ENCODE data around the gene PRKD2.
"Not testable (repeated sequence)": the region's sequence is repeated elsewhere in the genome, so short reads cannot be mapped to it uniquely, and the experiment has no call there.

PRKD2 gene

DNA sequence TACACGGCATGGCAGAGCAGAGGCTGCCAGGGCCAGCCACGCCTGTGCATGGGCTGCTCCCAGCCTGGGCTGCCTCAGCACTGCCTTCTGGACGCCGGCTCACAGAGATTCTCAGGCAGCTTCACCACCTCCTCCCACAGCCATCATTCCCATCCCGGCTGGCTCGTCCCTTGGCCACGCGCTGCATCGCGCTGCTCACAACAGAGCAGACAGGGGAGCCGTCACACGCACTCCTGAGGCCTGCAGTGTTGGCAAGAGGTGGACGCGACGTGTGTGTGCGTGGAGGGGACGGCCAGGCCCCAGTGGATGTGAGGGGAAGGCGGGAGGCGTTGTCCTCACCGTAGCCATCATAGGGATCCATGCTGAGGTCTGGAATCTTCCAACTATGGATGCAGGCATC lies 7.6 kb upstream of the PRKD2 start:
- DNase-seq (ENCODE audit: low spot score): no peak

DNA sequence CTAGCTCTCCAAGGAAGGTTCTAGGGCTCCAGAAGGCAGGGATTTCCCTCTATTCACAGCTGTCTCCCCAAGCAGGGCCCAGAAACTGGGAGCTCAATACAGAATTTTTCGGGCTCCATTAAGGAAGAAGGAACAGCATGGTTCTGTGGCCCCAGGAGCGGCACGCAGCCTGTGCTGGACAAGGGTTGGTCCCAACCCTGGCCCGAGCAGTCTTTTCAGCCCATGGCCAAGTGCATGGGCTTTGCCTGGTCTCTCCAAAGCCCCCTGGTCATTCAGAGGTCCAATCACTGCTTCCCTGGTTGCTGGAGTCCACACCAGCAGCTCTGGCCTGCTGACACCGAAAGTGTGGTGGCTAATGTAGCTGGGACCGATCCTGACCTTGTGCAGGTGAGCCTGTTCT lies 6.6 kb upstream of the PRKD2 start:
- DNase-seq (ENCODE audit: low spot score): no peak

DNA sequence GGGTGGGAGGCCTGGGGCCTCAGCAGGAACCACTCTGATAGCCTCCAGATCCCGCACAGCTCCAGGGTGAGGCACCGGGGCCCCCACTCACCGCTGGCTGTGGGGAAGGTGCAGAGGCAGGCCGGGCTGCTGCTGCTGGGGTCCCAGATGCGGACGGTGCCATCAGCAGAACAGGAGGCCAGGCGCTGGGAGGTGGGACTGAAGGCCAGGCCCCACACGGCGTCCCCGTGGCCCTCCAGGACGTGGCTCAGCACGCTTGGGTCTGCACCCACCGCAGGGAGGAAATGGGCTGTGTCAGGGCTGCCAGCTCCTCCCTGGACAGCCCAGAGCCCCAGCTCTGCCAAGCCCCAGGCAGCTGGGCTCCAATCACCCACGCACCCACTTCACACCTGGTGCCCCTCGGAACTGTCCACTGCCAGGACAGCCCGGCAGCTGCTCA lies 6.1 kb upstream of the PRKD2 start:
- no peak for DNase-seq (ENCODE audit: low spot score)

DNA sequence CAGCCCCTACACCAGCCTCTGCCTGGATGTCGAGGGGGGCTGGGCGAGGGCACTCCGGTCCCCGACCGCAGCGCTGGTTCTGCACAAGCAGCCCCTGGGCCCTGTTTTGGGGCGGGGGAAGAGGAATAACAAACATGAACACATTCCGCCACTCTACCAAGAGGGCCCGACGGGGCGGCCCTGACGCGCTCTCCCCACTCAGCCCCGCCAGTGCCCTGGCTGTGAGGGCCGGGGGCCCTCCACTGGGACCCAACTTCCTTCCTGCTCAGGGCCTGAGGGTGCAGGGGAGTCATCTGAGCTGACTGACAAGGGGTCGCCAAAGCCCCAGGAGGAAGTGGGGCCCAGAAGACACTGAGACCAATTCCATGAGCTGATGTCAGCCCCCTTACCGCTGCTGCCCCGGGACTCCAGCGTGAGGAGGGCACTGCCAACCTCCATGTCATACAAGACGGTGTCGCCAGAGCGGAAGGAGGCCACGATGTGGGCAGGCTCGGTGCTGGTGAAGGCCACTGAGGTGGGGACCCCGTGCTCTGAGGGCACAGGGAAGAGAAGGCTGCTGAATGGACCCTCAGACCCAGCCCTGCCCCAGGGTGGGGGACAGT lies 5.6 kb upstream of the PRKD2 start:
- DNase-seq (ENCODE audit: low spot score): no peak

DNA sequence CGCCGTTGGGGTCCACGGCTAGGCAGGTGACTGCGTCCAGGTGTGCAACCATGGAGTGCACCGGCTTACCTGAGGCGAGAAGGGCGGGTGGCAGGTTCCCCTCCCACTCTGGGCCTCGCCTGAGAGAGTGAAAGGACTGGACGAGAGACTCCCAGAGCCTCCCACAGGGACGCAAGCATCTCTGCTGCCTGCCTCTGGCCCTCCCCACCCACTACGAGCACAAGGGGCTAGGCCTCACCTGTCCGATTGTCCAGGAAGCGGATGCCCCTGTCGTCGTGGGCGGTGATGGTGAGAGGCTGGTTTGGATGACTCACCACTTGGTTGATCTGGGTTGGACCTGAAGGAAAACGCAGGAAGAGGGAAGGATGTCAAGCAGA lies 5.1 kb upstream of the PRKD2 start:
- no peak for DNase-seq (ENCODE audit: low spot score)

DNA sequence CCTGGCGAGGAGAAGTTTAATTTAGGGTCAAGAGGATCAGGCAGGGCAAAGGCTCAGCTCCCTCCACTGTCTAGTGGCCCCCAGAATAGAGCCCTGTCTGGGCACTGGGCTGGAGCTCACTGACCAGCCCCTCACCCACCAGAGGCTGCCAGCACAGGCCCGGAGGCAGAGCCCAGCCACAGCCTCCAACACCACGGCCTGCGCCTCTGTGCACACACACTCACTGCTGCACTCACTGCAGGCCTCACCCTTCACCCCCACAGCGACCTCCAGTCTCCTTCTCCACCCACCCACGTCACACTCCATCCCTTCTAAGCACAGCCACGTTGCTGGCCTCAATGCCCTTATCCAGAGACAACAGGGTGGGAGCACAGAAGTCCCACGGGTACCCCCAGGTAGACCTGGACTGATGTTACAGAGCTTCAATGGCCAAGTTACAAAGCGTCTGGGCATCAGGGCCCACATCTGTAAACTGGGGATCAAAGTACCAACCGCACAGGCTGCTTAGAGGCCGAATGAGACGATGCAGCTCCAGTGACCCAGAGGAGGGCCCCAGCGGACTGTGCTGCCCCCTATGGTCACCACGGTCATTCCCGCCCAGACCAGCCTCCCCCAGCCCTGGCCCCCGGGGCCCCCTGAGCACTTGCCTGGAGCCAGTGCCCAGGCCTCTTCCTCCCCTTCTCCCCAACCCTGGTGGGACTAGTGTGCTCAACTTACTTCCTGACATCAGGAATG lies 4.5 kb upstream of the PRKD2 start:
- no peak for DNase-seq (ENCODE audit: low spot score)

DNA sequence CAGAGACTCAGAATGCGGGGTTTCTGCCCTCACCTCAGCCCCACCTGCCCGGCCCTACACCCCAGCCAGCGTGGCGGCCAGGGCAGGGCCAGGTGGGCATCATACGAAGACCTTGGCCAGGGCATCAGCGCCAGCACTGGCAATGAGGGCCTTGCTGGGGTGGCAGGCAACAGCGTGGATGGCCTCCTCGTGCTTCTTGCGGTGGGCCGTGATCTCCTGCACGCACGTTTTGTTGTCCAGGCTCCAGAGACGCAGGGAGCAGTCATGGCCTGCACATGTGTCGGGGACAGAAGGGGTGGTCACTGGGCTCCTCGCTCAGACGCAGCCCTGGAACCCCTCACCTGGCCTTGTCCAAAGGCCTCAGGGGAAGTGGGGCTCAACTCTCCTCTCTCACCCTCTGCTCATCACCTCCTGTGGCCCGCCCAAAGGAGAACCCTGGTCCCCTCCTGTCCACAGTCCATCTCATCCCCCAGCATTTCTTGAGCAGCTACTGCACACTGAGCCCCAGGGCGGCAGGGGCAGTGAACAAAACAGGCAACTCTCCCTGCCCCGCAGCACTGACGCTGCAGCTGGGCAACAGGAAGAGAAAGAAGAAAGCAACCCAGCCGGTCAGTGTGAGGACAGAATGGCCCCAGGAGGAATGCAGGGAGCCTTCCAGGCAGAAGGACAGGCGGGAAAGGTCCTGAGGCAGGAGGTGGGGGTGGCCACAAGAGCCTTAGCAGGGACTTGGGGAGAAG lies 3.8 kb upstream of the PRKD2 start:
- no peak for DNase-seq (ENCODE audit: low spot score)

DNA sequence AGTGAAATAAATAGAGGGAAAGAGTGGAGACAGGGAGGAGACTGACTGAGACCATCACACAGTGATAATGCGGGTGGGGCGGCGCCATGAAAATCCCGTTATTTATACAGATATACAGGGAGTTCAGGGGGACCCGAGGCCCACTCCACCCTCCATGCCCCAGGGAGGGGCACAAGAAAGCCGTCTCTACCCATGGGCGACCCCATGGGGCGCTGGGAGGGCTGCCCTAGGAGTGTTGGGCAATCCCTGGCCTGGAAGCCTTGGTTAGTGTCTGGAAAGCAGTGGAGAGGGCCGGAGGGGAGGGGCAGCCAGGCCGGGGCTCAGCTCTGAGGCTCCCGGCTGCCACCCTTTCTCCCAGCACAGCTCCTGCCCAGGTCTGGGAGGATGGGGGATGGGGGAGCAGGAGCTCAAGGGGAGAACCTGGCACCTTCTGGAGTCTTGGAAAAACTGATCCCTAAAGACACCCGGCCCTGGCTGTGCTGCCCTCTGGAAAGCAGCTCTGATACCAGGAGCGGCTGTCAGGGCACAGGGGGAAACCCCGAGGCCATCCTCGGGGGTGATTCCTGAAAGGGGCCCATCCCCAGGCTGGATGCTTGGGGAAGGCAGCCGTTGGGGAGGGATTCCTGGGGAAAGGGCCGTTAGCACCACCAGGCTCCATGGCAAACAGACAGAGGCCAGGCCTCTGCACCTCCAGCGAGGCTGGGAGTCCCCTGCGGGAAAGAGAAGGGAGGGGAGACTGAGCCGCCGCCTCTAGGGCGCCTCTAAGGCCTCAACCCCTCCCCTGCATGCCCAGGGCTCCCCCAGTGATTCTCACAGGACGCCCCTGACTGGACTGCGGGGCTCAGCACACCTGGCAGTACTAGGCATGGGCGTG lies 3.0 kb upstream of the PRKD2 start:
- DNase-seq (ENCODE audit: low spot score): no peak

DNA sequence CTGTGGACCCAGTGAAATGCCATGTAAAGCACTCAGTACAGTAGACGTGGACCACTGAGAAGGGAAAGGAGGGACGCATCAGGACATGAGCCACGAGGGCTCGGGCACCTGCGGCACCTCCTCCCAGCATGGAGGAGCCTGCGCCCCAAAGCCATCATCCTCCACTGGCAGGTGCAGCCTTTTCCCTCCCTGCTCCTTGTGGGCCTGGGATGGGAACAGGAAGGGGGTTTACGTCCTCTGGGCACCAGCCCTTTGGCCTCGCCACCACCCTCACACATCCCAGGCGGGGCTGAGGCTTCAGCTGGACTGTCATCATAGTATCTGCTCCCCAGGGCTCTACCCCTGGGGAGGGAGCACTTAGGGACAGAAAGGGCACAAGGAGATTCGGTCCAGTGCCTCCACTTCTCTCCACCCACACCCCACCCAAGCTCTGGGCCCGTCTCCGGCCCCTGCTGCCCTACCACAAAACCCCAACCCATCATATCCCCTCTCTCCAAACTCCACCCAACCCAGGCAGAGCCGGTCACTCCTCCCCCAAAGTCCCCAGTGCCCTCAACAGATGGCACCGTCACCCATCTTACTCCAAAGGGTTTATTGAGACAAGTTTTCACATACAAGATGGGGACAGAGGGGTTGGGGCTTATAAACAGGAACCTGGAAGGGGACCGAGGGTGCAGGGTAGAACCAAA lies 2.2 kb upstream of the PRKD2 start:
- no peak for DNase-seq (ENCODE audit: low spot score)

DNA sequence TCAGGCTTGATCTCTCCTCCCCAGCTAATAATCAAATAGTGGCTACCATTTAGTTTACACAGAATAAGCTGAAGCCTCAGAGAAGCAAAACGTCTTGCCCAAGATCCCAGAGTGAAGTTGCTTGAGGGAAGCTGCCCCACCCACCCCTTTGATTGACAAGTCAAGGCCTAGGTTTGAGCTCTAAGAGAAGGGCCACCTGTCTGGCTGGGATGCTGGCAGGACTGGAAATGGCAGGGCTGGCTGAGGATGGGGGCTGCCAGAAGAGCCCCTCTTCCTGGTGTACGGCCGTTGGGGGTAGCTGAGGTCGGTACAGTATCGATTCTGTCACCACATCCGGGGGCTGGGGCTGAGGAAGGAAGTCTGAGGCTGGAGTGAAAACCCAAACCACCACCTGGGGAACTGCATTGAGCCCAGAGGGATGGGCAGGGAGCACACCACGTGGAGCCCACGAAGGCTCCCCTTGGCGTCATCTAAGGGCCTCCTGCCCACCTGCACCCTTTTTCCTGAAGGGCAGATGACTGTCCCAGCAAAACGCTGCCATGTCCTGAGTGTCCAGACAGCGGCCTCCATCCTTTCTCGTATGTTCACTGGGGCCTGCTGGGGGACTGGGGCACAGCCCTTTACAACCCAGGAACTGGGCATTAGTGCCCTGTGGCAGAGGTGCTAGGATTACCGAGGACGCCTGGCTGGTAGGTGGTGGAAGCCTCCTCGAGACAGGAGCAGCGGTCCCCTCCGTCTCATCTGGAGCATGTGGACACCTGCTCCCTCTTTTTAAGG lies 1.4 kb upstream of the PRKD2 start:
- DNase-seq (ENCODE audit: low spot score): peak; percentile 56

DNA sequence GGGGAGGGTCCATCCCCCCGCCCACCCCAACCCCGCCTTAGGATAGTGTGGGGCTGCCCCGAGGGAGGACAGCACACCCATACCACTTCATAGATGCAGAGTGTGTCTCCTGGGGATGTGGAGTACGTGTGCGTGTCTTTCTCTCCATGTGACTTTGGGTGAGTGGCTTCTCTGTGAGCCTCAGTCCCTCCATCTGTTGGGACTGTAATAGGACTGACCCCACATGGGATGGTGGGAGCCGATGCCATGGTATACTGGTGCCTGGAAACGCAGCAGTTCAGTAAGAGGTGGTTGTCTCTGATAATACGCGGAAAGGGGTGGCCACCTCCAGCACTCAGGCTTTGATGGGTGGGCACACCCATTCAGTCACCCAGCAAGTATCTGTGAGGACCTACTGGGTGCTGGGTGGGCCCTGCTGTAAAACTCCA lies 816 bp upstream of the PRKD2 start:
- peak; percentile 24 for DNase-seq (ENCODE audit: low spot score)

DNA sequence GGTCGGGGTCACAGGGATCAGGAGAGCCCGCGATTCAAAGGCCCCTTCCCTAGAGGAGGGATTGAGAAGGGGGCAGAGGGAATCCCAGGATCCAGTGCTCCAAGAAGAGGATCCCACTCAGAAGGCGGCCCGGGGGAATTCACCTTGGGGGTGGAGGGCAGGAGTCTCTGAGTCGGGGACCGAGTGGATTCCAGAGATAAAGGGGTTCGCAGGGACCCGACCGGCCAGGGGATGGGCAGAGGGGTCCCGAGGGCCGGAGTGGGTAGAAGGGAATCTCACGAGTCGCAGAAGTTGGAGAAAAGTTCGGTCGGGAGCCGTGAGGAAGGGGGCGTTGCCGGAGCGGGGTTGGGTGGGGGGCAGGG lies 261 bp downstream of the PRKD2 start:
- DNase-seq (ENCODE audit: low spot score): no peak

DNA sequence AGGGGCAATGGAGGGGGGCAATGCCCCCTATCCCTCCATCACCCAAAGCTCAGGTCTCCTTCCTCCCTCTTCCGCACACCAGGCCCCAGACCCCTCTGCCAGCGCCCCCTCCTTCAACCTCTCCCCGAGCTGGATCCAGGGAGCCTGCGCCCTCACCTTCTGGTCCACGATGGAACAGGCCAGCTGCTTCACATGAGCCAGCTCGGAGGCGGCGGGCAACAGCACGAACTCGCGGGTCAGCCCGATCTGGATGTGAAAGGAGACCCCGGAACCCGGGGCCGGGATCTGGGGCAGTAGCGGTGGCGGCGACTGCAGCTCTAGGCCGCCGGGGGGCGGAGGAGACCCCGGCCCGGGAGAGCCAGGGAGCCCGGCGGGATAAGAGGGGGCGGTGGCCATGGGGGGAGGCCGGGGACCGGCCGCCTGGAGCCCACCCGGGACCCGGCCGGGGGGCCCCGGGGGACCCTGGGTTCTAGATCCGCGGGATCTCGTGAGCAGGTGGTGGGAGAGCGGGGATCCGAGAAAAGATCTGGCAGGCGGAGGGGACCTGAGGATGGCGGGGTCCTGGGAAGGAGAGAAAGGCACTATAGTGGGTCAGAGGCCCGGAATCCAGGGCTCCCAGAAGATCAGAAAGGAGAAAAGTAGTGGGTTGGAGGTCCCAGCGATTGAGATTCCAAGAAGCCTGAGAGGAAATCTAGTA lies 791 bp downstream of the PRKD2 start:
- DNase-seq (ENCODE audit: low spot score): no peak

DNA sequence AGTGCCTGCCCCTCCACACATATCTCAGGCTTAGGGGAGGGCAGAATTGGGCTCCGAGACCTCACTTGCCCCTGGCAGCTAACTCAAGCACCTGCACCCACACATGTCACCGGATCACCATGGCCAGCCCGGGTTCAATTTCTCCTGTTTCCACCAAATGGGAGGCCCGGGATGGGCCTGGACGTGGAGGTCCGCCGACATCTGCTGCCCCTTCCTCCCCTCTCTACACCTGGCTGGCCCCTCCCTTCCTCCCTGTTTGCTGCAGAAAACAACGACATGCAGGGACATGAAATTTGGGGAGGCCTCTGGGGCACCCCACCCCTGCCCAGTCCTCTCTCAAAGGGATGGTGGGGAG lies 1.3 kb downstream of the PRKD2 start:
- no peak for DNase-seq (ENCODE audit: low spot score)

DNA sequence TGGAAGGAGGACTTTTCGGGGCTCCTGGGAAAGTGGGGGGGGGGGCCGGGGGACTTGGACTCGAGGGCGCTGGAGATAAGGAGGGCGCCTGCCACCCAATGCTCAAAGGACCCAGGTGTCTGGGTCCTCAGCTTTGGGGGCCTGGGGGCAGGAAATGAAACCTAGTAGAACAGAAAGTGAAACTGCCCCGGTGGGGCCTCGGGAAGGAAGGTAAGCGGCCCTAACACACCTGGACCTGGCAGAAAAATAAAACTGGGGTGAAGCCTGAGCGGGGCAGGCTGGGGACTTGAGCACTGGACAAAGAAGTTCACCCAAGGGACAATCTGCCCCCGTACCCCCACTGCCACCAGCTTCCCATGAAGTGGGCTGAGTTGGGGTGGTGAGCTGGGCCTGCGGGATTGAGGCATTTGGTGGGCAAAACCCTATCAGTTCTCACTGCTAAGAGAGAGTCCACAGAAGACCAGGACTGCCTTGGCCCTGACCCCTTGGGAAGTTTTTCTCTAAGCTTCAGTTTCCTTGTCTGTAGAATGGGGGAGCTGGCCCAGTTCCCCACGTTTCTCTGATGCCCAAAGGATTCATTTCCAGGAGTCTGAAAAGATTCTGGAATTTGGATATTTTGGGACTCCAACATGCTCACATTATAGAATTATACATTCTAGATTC lies 2.3 kb downstream of the PRKD2 start:
- peak; percentile 71 for DNase-seq (ENCODE audit: low spot score)

DNA sequence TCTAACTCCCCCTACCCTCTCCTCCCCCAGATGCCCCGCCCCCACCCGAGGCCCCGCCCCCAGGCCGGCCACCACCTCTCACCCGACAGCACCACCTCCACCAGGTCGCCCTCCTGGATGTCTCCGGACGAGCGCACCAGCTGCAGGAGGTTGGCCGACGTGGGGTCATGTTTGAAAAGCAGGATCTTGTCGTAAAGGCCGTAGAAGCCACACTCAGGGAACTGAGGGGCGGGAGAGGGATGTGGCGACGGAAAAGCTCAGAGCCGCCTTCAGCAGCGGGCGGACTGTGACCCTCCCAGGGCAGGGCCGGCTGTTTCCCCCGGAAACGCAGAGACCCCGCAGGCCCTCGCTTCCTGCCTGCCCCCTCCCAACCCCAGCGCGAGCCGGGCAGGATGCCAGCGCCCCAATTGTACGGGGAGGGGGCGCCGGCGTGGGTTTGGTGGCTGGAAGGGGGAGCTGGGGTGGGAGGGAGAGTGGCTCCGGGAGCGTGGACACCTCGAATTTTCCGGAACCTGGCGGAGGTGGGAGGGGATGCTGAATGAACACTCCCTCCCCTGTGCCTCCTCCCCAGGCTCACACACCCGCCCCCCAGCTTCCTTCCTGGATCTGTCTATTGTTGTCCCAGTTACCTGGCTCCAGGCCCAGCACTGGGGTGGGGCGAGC lies 3.0 kb downstream of the PRKD2 start:
- DNase-seq (ENCODE audit: low spot score): peak; percentile 68

DNA sequence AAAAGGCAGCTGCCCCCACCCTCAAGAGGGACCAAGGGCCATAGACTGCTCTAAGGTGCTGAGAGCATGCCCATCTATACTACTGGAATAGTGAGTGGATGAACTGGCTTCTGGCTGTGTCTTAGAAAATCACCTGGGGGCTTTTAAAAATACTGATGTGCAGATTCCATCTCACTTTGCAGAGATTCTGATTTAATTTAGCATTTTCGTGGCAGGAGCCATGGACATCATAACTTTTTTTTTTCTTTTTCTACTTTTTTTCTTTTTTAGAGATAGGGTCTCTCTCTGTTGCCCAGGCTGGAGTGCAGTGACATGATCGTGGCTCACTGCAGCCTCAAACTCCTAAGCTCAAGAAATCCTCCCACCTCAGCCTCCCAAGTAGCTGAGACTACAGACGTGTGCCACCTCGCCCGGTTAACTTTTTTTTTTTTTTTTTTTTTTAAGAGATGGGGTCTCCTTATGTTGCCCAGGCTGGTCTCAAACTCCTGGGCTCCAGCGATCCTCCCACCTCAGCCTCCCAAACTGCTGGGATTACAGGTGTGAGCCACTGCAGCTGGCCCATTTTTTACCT lies 4.1 kb downstream of the PRKD2 start:
- DNase-seq (ENCODE audit: low spot score): not testable (repeated sequence)

DNA sequence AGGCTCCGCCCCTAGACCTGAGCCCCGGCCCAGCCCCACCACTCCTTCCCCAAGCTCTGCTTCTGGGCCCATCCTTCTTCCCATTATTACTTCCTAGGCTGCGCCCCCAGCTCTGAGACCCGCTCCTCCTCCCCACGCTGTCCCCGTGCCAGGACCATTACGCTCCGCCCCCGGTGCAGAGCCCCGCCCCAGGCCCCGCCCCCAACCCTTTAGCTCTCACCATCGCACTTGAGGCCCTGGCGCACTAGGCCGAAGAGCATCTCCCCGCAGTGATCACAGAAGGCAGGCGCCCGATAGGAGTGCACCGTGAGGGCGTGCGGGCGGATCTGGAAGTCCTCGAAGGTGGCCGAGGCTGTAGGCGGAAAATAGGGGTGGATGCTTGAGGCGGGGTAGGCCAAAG lies 6.2 kb downstream of the PRKD2 start:
- no peak for DNase-seq (ENCODE audit: low spot score)

Data from CD4-positive, alpha-beta T cell treated with Interleukin-15 for 4 hours (primary cell).